ENCODE data around the gene HLCS. TPM values are rescaled to one million over a fixed set of nuclear protein-coding genes. Genes with fewer than 3 reads are reported as not detected.
"Not testable (repeated sequence)": the region's sequence is repeated elsewhere in the genome, so short reads cannot be mapped to it uniquely, and the experiment has no call there.

Gene HLCS
- total RNA-seq, 6 experiments from 2014 or later = 12.6 to 19.1 (median 16.0) TPM

DNA sequence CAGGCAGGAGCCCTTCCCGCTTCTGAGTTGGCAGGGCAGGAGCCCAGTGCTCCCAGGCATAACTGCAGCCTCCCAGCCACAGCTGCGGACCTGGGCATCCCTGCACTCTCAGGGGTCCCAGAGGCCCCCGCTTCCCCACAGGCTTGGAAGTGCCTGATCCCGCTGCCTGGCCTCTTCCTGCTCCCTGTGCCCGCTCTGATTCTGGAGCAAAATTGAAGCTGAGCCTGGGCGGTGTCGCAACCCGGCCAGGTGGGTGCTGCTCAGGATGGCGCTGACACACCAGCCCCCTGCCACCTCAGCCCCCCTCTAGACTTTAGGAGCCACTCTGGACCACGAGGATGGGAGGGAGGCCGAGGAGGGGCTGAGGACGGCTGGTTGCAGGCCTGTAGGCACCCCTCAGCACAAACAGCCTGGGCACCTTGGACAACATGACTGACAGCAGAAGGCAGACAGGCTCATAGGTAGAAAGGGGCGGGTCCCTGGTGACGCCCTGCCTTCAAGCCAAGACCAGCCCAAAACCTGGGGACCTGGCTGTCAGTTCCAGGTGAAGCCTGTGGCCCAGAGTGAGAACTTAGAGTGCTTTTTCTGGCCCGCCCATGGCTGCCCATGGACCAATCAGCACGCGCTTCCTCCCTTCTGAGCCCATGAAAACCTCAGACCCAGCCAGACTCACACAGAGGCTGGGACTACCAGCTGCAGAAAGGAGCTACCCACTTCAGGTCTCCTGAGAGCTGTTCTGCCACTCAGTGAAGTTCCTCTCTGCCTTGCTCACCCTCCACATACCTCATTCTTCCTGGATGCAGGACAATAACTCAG lies 7.2 kb downstream of the HLCS start:
- Histone ChIP-seq H3K27ac (no peak overlapping the region), H3K9me3 (no peaks in the 10 kb centered on the region), H3K4me3 (no peak overlapping the region), H3K27me3 (no peaks in the 10 kb centered on the region), H3K36me3 (peaks cover 0 to 2% (median 0%) of the 10 kb centered on the region in 4 donors), H3K4me1 (no peaks in the 10 kb centered on the region)
- DNase-seq = no peak
- 100% methylated on average over 3 of the region's 17 CpGs for WGBS (ENCODE audit: insufficient coverage, low coverage, low lambda C conversion rate, missing lambda C conversion rate)
- no peak for TF ChIP-seq CTCF (IDR thresholded peaks at IDR 0.05)
- no peak for TF ChIP-seq POLR2A (IDR thresholded peaks at IDR 0.05)
- peak in 1 of 4 donors; percentile 13 for ATAC-seq
- intact Hi-C loops (cut with DNase I) = no loop called here

DNA sequence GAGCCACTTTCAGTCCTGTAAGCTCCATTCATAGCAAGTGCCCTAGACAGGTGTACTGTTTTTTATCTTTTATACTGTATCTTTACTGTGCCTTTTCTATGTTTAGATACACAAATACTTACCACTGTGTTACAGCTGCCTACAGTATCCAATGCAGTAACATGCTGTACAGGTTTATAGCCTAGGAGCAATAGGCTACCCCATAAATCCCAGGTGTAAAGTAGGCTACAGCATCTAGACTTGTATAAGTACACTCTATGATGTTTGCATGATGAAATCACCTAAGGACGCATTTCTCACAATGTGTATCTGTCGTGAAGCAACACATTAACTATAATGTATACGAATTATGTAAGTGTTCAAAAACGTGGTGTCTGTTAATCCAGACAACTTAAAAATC lies 10.7 kb downstream of the HLCS start:
- intact Hi-C loops (cut with DNase I) = no loop called here
- Histone ChIP-seq H3K4me1 (no peaks in the 10 kb centered on the region), H3K36me3 (peaks cover 0 to 2% (median 0%) of the 10 kb centered on the region in 4 donors), H3K9me3 (no peaks in the 10 kb centered on the region), H3K27me3 (no peaks in the 10 kb centered on the region), H3K27ac (no peak overlapping the region), H3K4me3 (no peak overlapping the region)
- no peak for TF ChIP-seq CTCF (IDR thresholded peaks at IDR 0.05)
- TF ChIP-seq POLR2A (IDR thresholded peaks at IDR 0.05) = no peak
- WGBS (ENCODE audit: insufficient coverage, low coverage, low lambda C conversion rate, missing lambda C conversion rate) = 88% methylated on average over 2 of the region's 4 CpGs
- DNase-seq = no peak
- ATAC-seq = no peak

DNA sequence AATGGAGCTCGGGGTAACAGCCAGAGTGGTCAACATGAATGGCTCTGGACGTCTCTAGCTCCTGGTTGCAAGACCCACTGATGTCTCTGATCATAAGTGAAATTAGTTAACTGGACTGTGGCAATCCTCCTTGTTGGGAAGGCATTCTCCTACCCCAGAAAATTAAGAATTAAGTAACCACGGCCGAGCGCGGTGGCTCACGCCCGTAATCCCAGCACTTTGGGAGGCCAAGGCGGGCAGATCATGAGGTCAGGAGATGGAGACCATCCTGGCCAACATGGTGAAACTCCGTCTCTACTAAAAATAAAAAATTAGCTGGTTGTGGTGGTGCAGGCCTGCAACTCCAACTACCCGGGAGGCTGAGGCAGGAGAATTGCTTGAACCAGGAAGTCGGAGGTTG lies 14.1 kb downstream of the HLCS start:
- intact Hi-C loops (cut with DNase I); ATAC-seq; H3K4me3 ChIP-seq; H3K4me1 ChIP-seq; DNase-seq; H3K9me3 ChIP-seq; H3K27me3 ChIP-seq; H3K36me3 ChIP-seq; H3K27ac ChIP-seq: not testable (repeated sequence)
- WGBS (ENCODE audit: insufficient coverage, low coverage, low lambda C conversion rate, missing lambda C conversion rate) = 91% methylated on average over 6 of the region's 12 CpGs

- no peak overlapping the region for H3K4me3 ChIP-seq
- H3K4me1 ChIP-seq = no peaks in the 10 kb centered on the region
- intact Hi-C loops (cut with DNase I) = no loop called here
- H3K27me3 ChIP-seq = no peaks in the 10 kb centered on the region
- TF ChIP-seq CTCF (IDR thresholded peaks at IDR 0.05) = no peak
- no peak for TF ChIP-seq POLR2A (IDR thresholded peaks at IDR 0.05)
- DNase-seq (no peak), ATAC-seq (no peak)
- H3K36me3 ChIP-seq = peaks cover 0 to 3% (median 0%) of the 10 kb centered on the region in 4 donors
- H3K9me3 ChIP-seq = no peaks in the 10 kb centered on the region
- WGBS (ENCODE audit: insufficient coverage, low coverage, low lambda C conversion rate, missing lambda C conversion rate) = 94% methylated on average over 4 of the region's 6 CpGs
- no peak overlapping the region for H3K27ac ChIP-seq
Measured at GRCh38 chr21:36949171-36950141, 17.0 kb downstream of the HLCS start.

Data from right lobe of liver (tissue), 6 donors.